GM10266 (cell line): Measurements from ENCODE around the gene TRIM10.
A peak's percentile ranks its signal among the peaks of the same experiment; 100 is the strongest.

ENCODE experiments used
- DNase-seq: peaks from one replicate; pipeline ENCODE4 v3.0.0; 2012; ENCODE audit errors: extremely low spot score
- CTCF ChIP-seq: IDR thresholded peaks from 2 replicates; pipeline ENCODE4 v1.5.1; 2012; ENCODE audit warnings: mild to moderate bottlenecking, low read depth; ENCODE audit not compliant: control insufficient read depth, insufficient read depth; ENCODE audit errors: missing control alignments

The TRIM10 gene

GRCh38 chr6:30102970-30103871 lies 57.8 kb downstream of the TRIM10 start:
- TF ChIP-seq CTCF = peak; percentile 95
- DNase-seq = peak; percentile 93

- no peak for DNase-seq
- no peak for TF ChIP-seq CTCF
These were observed 58.5 kb downstream of the TRIM10 start for GRCh38 chr6:30102414-30102969.
